ENCODE measurements around the gene CENPP. TPM values are rescaled to one million over a fixed set of nuclear protein-coding genes. Genes with fewer than 3 reads are reported as not detected.

The CENPP gene
- total RNA-seq, 1 experiment from 2014 or later = 15.6 TPM

DNA sequence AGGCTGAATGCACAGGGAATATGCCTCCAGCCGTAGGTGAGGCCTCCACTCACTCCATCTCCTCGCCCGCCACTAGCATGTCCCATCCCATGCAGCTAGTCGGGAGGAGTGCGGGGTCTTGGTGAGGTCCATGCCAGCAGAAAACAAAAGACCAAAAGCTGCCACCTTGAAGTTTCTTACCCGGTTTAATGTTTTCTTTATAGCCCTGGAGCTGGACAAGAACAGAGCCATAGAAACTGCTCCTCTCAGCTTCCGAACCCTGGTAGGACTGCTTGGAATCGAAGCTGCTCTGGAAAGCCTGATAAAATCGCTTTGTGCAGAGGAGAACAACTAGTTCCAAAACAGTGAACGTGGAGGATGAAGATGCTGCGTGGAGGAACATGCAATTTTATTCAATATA, 287.1 kb downstream of the CENPP start:
- no peaks in the 10 kb centered on the region for H3K9me3 ChIP-seq (ENCODE audit: low read depth, low read length, poor library complexity, severe bottlenecking)
- no peaks in the 10 kb centered on the region for H3K27me3 ChIP-seq (replicated peaks; ENCODE audit: insufficient read depth, low read depth, low read length, poor library complexity)
- no TSS peak for BruUV-seq (replicated peaks)
- intact Hi-C loops (cut with micrococcal nuclease; ENCODE audit: unreplicated experiment) = no loop called here
- no peak overlapping the region for H3K4me3 ChIP-seq (ENCODE audit: low read depth, low read length, poor library complexity, severe bottlenecking)
- no peaks in the 10 kb centered on the region for H3K4me1 ChIP-seq (ENCODE audit: insufficient read depth, low read length, poor library complexity, severe bottlenecking)
- peaks cover 17% of the 10 kb centered on the region for H3K36me3 ChIP-seq (ENCODE audit: insufficient read depth, low read length, poor library complexity, severe bottlenecking)
- CTCF ChIA-PET = no interaction called here
- POLR2A ChIA-PET (ENCODE audit: low non-redundant PET) = no interaction called here
- TF ChIP-seq, protein P1, sequence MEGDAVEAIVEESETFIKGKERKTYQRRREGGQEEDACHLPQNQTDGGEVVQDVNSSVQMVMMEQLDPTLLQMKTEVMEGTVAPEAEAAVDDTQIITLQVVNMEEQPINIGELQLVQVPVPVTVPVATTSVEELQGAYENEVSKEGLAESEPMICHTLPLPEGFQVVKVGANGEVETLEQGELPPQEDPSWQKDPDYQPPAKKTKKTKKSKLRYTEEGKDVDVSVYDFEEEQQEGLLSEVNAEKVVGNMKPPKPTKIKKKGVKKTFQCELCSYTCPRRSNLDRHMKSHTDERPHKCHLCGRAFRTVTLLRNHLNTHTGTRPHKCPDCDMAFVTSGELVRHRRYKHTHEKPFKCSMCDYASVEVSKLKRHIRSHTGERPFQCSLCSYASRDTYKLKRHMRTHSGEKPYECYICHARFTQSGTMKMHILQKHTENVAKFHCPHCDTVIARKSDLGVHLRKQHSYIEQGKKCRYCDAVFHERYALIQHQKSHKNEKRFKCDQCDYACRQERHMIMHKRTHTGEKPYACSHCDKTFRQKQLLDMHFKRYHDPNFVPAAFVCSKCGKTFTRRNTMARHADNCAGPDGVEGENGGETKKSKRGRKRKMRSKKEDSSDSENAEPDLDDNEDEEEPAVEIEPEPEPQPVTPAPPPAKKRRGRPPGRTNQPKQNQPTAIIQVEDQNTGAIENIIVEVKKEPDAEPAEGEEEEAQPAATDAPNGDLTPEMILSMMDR (conservative IDR thresholded peaks at IDR 0.05; ENCODE audit: low read depth, low read length) = no peak
- no peak for TF ChIP-seq EZH2 (IDR thresholded peaks at IDR 0.05; ENCODE audit: borderline replicate concordance, low read depth, low read length, poor library complexity, severe bottlenecking)
- DNase-seq (ENCODE audit: low spot score) = no peak
- H3K27ac ChIP-seq (ENCODE audit: low read depth, low read length, poor library complexity, severe bottlenecking) = no peak overlapping the region

DNA sequence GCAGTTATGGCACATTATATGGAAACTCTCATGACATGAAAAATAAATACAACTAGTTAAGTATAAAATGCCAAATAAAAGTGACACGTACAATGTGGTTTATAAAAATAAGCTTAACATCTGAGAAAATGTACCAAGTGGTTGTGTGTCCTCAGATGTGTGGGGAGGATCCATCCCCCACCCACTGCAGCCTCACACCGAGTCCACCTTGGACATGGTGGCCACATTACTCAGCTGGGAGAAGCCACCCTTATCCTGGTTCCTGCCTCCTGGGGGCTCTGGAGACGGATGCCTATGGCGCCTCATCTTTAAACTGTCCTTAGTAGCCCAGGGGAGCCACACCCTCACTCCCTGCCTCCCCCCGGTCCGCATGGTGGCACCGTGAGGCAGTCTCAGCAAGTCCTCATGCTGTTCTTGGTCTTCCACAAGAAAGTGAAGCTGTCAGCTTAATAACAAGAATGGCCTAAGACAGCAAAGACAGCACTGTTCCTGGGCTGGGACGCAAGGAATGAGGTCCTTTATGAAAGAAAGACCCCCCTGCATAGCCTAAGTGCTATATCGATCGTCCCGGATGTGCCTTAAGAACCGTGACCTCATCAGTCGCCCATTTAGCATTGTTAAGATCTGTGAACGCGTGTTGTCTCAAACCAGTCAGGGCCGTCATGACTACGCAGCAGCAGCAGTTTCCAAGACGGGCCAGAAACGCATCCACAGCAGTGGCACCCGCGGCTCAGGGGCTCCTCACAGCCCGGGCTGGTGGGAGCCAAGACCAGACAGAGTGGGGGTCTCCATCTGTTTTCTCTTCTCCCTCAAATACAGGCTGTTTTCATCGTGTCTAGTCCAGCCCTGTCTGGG, 287.7 kb downstream of the CENPP start:
- intact Hi-C loops (cut with micrococcal nuclease; ENCODE audit: unreplicated experiment) = no loop called here
- ChIA-PET CTCF (no interaction called here), POLR2A (ENCODE audit: low non-redundant PET) (interaction anchor here (0.6 kb wide), 1 partner anchor 305 kb away, joined by 3 read pairs; no protein-coding TSS in a partner anchor)
- no peak overlapping the region for H3K27ac ChIP-seq (ENCODE audit: low read depth, low read length, poor library complexity, severe bottlenecking)
- no peaks in the 10 kb centered on the region for H3K9me3 ChIP-seq (ENCODE audit: low read depth, low read length, poor library complexity, severe bottlenecking)
- no peak for TF ChIP-seq EZH2 (IDR thresholded peaks at IDR 0.05; ENCODE audit: borderline replicate concordance, low read depth, low read length, poor library complexity, severe bottlenecking)
- TF ChIP-seq, protein P1 (conservative IDR thresholded peaks at IDR 0.05; ENCODE audit: low read depth, low read length) = no peak
- no peaks in the 10 kb centered on the region for H3K4me1 ChIP-seq (ENCODE audit: insufficient read depth, low read length, poor library complexity, severe bottlenecking)
- no peaks in the 10 kb centered on the region for H3K27me3 ChIP-seq (replicated peaks; ENCODE audit: insufficient read depth, low read depth, low read length, poor library complexity)
- H3K36me3 ChIP-seq (ENCODE audit: insufficient read depth, low read length, poor library complexity, severe bottlenecking) = peaks cover 23% of the 10 kb centered on the region
- no peak overlapping the region for H3K4me3 ChIP-seq (ENCODE audit: low read depth, low read length, poor library complexity, severe bottlenecking)
- no peak for DNase-seq (ENCODE audit: low spot score)
- no TSS peak for BruUV-seq (replicated peaks)

DNA sequence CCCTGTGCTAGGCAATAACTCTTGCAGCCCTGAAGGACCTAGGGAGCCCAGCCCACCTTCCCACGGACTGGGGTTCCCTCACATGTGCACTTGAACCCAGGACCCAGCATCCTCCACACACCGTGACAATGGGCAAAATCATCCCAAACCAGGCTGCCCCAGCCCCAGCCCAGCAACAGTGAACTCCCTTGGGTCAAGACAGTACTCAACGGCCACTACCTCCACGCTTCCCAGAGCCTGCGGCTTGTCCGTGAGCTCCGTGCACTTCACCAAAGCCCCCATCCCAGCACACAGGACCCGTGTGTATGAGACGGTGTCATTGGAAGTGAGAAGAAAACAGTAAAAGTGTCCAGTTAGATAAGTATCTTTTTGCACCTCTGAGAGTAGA, 288.4 kb downstream of the CENPP start:
- Histone ChIP-seq H3K27me3 (replicated peaks; ENCODE audit: insufficient read depth, low read depth, low read length, poor library complexity) (no peaks in the 10 kb centered on the region), H3K9me3 (ENCODE audit: low read depth, low read length, poor library complexity, severe bottlenecking) (no peaks in the 10 kb centered on the region), H3K27ac (ENCODE audit: low read depth, low read length, poor library complexity, severe bottlenecking) (no peak overlapping the region), H3K36me3 (ENCODE audit: insufficient read depth, low read length, poor library complexity, severe bottlenecking) (peaks cover 24% of the 10 kb centered on the region), H3K4me3 (ENCODE audit: low read depth, low read length, poor library complexity, severe bottlenecking) (no peak overlapping the region), H3K4me1 (ENCODE audit: insufficient read depth, low read length, poor library complexity, severe bottlenecking) (no peaks in the 10 kb centered on the region)
- no TSS peak for BruUV-seq (replicated peaks)
- TF ChIP-seq, protein P1 (conservative IDR thresholded peaks at IDR 0.05; ENCODE audit: low read depth, low read length) = no peak
- no peak for TF ChIP-seq EZH2 (IDR thresholded peaks at IDR 0.05; ENCODE audit: borderline replicate concordance, low read depth, low read length, poor library complexity, severe bottlenecking)
- POLR2A ChIA-PET (ENCODE audit: low non-redundant PET) = no interaction called here
- CTCF ChIA-PET = no interaction called here
- DNase-seq (ENCODE audit: low spot score) = no peak
- intact Hi-C loops (cut with micrococcal nuclease; ENCODE audit: unreplicated experiment) = no loop called here

Measured in A673 (cell line).